Measurements from ENCODE around the gene HSD17B7.
"Not testable (repeated sequence)": the region's sequence is repeated elsewhere in the genome, so short reads cannot be mapped to it uniquely, and the experiment has no call there.

The HSD17B7 gene

DNA sequence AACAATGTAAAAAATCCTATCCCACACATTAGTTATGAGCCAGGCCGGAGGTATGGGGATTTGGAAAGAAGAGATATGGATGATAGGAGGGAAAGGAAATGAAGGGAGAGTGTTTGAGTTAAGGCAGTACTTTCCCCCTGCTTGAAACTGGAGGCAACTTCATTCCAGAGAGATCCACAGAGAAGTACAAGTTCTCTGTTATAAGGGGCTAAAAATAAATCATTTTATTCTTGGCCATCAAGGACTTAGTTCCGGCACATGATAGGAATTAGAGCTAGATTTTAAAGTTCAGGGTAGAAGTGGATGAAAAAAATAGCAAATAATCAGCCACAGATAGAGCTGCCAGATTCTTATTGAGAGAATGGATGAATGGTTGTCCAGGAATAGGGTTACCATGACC lies 27.6 kb downstream of the HSD17B7 start:
- DNase-seq = not testable (repeated sequence)

DNA sequence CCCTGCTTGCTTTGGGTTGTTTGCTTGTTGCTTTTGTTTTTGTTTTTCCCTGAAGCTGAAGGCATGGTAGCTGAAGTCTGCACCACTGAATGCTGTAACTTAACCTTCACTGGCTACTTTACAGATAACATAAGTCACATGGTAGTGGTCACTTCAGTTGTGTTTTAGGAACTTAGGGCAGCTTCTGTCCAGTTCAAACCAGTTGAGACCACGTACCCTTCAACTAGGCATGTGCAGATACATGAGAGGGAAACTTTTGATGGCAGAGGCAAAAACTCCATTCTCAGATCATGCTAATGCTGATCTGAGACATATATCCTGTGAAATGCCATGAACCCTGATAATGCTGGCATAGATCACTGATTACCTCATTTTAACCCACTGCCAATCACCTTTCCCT lies 28.2 kb downstream of the HSD17B7 start:
- DNase-seq = not testable (repeated sequence)

DNA sequence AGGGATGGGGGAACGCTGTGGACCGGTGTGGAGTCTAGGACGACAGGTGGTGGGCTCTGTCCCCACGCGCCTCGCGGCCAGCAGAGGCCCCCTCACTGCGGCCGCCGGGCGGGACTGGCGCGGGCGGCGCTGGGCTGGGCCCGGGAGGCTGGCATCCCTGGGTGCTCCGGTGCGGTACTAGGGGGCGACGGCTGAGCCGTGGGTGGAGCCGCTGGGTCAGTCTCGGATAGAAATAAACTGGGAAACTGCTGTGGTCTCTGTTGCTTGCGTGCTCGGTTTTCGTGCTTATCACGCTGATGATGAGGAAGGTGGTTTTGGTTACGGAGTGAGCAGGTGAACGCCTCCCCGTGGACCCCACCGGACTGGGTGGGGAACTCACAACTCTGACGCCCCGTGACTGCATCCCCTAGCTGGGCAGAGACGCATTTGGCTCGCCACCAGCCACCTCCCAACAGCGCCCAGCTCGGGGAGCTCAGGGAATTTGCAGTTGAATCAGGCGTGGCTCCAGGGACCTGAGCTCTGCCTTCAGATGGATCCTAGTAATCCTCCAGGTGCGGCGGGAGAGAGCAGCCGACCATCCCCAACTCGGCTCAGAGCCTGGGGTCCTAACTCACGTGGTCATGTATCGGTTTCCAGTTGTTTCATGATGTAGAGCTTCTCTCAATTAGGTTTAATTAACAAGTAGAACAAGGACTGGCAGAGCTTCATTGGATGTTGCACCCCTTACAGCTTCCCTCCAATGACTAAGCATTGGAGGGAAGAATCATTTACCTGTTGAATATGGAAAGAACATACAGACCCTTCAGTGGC lies 32.1 kb downstream of the HSD17B7 start:
- peak; percentile 6 for DNase-seq

DNA sequence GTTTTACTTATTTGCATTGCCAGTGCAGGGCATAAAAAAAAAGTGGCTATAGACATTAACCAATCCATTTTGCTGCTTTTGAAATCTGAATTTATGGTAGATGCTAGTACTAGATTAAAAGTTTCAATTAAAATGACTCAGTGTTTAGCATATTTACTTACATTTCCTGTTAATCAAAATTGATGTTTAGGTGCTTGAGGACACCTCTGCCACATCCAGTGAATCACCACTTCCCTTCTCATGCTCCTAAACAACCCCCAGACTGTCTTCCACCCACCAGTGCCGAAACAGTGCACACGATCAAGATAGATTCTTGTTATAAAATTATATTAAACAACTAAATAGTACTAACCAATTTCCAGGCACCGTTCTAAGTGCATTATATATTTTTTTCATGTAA lies 32.7 kb downstream of the HSD17B7 start:
- DNase-seq = peak; percentile 37

DNA sequence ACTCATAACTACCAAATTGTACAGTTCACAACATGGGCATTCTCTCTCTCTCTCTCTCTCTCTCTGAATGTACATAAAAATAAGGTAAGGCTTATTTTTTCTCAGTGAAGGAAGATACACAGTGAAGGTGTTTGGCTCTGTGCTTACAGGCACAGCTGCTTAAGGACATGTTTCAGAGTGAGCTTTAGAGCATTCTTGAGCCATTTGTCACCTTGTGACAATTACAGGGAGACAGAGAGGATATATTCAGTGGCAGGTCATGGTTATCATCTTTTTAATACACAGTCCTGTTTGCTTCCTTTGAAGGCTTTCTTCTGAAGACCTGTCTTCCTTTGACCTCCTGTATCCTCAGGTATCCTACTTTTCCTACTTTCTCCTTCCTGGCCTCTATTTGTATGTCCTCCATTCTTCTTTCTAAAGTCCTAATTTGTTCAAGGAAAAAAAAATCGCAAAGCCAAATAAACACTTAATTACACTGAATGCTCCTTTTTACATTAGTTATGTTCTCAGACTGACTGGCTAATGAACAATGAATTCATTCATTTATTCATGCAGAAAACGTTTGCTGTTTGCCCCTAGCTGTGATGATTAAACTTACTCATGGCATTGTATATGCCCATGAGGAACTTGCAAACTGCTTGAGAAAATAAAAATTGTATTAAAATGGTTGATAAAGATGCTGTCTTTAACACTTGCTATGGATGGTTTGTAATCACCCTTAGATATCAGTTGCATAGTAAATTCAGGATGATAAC lies 33.4 kb downstream of the HSD17B7 start:
- DNase-seq = no peak

DNA sequence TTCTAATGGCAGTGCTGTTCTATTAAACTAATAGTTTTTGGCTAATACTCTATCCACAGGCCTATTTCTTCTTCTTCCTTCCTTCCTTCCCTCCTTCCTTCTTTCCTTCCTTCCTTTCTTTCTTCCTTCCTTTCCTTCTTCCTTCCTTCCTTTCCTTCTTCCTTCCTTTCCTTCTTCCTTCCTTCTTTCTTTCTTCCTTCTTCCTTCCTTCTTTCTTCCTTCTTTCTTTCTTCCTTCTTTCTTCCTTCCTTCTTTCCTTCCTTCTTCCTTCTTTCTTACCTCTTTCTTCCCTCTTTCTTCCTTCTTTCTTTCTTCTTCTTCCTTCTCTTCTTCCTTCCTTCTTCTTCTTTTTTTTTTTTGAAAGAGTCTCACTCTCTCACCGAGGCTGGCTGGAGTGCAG lies 38.8 kb downstream of the HSD17B7 start:
- no peak for DNase-seq

DNA sequence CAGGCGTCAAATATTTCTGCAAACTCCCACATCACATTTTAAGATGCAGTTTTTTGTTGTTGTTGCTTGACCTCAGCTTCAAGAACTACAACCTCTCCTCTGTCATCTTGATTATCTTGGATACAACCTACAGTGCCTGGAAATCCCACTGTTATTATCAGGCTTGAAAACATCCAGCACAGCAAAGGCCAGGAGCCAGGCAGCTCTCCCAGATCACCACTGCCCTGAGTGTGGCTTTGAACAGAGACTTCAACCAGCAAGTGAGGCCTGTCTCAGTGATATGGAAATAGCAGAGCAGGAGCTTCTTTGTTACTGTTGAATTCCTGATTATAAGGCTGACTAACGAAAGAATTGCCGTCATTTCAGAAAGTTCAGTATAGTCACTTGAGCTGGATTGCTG lies 42.0 kb downstream of the HSD17B7 start:
- DNase-seq = no peak

DNA sequence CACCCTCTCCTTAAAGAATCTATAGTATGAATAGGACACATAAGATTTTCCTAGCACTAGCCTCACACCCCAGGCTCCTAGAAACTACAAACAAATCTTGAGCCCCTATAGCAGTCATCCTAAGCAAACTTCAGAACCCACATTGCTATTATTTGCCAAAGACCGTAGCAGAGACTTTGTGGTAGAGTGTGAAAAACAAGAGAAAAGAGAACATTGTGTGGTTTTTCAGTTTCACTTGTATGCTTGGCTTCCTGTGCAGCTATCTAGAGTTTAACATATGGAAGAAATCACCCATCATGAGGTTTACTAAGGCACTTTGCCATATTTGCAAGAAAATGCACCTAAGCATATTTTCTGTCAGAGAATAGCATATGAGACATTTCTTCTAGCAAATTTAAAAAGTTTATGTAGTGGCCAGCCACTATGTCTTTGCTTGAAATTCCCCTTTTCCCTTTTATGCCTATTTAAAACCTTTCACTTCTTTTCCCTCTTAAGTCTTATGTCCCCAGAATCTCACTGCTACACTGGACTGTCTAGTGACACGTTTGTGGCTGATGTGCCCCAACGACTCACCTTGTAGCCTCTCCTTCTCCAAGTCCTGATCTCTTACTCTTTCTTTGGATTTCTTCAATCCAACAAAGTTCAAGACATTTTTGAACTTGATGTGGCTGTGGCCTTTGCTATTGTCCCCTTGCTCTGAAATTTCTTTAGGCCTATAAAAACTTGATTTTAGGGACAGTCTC lies 44.8 kb downstream of the HSD17B7 start:
- DNase-seq = peak; percentile 81

DNA sequence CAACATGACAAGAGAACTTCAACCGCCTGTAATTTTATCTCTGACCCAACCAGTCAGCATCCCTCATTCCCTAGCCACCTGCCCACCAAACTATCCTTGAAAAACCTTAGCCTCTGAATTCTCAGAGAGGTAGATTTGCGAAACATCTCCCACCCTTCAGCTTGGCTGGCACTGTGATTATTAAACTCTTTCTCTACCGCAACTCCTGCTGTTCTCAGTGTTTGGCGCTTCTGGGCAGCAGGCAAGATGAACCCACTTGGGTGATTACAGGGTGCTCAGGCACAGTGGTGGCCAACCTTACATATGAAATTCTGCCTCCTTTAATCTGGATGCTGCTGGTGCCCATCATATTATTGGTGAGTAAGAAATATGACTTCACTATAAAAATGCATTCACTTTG lies 48.4 kb downstream of the HSD17B7 start:
- no peak for DNase-seq

DNA sequence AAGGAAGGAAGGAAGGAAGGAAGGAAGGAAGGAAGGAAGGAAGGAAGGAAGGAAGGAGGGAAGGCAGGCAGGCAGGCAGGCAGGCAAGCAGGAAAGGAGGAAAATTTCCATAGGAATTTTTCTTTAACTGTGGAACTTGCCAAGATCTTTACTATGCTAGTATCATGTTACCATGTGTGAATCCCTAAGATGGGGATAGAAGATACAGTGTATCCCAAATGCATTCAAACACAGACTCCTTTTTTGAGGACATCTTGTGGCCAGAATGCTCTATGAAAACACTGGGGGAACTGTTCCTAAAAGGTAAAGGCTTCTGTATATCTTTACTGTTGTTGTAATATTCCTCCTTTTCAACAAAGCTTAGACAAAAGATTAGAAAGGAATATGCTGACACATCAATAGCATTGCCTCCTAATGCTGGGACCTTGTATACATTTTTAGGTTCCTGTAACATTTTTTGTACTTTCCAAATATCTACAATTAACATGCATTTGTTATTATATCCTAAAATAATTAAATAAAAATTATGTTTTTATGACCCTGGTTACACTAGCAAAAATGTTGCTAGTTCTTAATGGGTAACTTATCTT lies 49.8 kb downstream of the HSD17B7 start:
- no peak for DNase-seq

DNA sequence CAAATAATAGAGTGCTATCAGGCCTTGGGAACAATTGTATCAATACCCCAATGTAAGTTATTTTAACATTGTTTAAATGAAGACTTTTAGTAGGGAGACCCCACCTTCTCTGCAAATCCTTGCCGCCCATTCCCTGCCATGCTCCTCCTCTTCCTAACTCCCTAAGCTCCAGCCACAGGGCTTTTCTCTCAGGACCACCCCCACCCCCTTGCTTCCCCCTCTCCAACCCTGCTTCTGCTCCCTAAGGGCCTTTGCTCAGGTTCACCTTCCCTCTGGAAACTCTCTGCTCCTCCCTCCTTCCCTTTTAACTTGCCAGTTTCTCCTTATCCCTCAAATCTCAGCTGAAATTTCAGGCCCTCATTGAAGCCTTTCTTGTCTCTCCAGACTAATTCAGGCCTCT lies 53.7 kb downstream of the HSD17B7 start:
- DNase-seq = no peak

DNA sequence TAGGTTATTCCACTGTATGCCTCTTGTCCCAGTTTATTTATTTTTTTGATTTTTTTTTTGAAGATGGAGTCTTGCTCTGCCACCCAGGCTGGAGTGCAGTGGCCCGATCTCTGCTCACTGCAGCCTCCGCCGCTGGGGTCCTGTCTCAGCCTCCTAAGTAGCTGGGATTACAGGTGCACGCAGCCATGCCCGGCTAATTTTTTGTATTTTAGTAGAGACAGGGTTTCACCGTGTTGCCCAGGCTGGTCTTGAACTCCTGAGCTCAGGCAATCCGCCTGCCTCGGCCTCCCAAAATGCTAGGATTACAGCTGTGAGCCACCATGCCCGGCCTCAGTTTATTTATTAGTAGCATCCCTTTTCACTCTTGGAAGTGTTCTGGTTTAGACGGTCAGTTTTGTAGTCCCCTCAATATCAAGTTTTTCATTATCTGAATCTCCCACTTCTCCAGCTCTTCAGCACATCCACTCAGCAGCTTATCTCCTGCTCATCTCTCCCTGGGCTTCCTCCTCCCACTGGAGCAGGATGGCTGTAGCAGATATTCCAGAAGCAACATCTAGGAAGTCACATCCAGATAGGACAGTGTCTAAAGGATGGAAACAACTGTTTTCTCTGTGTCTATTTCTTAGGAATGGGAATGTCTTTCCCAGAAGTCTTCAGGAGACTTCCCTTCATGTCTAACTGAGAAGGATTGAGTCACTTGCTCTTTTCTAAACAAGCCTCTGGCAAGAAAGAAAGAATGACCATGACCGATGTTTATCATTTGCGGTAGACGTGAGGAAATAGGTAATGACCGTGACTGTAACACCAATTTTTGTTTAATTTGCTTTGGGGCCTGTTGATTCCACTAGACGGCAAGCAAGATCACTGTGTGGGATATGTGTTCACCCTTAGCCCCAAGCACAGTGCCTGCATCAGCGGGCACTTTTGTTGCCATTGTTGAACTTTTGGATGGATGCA lies 56.0 kb downstream of the HSD17B7 start:
- DNase-seq = no peak

DNA sequence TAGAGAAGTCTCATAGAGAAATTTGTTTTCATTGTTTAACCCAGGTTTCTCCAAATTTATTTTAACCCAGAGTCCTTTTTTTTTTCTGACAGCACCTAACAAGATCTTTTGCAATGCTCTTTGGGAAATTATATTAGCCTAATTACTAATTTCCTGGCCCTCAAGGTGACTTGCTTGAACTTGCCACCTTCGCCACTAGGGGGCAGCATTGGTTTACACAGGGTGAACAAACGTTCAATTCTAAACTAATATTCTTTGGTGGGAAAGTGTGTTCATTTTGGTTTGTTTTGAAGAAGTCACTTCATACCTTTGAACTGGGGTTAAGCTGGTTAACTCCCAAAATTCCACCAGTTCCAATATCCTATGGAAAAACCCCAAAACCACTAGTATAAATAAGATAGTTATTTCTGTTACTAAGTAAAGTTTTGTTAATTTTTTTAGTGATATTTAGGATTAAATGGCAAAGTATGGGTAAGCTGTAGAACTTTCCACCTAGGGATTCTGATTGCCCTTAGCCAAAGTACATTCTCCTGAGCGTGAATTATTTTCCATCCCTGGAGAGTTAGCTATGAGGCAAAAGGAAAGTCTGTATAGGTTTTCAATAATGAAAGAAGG lies 57.4 kb downstream of the HSD17B7 start:
- DNase-seq = peak; percentile 85

DNA sequence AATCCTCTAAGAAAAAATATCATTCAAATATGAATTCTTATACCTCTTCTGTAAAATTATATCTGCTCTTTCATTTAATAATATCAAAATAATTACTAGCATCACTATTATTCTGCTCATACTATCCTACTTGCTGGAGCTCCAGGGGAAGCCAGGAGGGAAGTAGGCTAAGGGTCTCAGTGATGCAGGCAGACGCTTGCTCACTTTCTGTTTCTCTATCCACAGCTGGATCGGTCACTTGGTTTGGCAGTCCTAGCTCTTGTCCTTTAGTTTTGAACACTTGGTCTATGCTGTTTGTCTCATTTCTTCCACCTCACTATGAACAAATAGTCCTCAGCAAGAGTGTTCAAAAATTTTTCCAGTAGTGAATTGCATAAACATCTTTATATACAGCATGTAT lies 59.2 kb downstream of the HSD17B7 start:
- no peak for DNase-seq

DNA sequence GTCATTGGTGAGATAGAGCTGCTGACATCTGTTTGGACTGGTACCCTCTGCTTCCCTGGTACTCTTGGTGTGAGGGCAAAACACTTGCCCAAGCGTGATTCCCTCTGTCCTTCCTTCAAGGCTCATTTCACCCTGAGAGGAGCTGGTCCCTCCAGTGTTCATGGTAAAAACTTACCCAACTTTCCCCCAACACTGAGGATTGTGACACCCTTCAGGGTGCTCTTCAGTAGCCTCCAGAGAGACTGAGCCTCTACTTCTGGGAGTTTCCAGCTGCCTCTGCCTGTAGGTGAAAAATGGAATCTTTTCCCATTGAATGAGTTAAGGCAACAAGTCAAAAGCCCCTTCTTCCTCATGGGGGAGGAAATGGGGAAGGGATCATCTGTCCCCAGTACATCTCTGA lies 60.8 kb downstream of the HSD17B7 start:
- no peak for DNase-seq

DNA sequence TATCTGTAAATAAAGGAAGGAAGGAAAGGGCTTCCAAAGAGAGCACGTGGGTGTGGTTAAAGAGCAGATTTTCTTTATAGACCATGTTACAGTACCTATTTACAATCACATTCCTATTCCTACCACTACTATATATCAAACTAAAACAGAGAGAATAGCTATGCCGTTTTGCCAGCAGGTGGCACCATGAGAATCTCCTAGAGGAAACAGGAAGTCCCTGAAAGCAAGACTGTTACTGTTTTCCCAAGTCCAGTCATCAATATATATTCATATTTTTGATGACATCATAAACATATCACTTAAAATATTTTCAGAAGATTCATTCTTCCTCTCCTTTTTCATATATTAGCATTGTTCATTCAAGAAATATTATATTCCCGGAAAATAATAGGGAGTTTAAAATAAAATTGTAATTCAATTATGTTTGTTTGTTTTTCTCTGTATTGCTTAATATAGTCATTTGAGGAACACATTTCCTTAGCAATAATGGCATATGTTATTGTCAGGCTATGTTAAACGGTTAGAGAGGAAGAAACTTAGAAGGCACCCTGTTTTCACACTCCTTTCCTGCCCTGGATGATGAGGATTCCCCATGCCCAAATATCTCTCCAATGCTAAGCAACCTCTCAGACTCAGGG lies 63.9 kb downstream of the HSD17B7 start:
- DNase-seq = peak; percentile 66

DNA sequence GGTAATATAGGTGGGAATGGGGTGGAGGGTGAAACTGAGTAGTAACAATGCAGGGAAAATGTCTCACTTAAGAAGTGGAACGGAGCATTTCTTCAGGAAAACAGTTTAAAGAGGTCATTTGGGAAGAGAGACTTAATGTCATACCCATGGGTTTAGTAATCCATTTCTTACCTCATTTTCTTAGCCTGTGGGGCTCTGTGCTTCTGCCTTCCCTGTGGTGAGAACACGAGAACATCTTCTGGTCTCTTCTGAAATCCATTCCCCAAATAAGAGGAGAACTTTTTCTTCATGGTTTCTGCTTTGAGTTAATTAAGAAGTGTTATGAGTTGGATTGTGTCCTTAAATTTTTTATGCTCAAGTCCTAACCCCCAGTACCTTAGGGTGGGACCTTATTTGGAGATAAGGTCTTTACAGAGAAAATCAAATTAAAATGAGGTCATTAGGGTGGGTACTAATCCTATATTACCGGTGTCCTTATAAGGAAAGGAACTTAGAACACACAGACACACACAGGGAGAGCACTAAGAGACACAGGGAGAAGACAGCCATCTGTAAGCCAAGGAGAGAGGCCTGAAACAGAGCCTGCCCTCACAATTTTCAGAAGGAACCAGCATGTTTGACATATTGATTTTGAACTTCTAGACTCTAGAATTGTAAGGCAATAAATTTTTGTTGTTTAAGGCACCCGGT lies 65.1 kb downstream of the HSD17B7 start:
- no peak for DNase-seq

DNA sequence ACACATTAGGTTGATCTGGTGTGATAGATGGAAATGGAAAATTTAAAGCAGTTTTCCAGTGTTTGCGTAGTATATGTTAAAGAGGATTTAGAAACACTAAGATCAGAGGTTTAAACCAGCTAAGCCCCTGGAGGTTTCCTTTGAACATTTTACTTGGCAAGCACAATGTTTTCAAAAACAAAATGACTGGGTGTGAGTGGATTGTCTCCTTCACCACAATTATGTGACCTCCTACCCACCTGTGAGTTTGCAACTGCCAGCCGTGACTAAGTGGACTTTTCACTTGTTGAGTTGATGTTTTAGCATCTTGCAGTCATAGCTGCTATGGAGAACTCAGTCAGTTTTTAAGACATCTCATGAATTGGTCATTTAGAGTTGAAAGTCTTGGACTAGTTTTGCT lies 65.8 kb downstream of the HSD17B7 start:
- DNase-seq = no peak

DNA sequence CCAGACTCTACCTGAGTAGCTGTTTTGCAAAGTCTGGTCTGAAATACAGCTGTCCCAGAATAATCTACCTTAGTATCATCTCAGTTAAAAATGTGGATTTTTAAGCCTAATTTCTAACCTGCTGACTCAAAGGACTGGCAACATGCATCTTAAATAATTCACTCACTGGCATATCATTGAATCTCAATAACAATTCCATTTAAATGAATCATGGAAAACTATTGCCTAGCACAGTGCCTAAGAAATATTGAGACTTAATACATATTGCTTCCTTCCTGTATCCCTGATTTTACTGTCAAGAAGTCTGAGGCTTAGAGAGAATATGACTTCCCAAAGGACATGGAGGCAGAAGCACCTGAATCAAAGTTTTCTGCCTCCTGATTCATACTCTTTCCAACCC lies 67.3 kb downstream of the HSD17B7 start:
- DNase-seq = no peak

DNA sequence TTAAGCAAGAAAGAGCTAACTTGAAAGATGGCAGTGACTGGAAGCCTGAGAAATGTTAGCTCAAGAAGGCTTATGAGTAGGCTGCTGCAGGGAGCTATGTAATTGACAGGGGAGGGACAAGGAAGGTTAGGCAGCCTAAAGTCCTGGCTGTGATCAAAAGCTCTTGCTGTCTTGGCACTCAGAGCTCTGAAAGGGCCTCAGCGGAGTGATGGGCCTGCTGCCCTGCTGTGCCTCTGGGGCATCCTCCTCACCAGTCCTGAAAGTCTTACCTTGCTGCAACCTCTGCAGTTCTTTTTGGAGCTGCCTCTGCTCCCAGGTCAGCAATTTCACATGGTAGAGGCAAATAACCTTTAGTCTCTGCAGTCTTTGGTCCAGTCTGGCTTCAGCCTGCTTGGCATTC lies 68.7 kb downstream of the HSD17B7 start:
- no peak for DNase-seq

DNA sequence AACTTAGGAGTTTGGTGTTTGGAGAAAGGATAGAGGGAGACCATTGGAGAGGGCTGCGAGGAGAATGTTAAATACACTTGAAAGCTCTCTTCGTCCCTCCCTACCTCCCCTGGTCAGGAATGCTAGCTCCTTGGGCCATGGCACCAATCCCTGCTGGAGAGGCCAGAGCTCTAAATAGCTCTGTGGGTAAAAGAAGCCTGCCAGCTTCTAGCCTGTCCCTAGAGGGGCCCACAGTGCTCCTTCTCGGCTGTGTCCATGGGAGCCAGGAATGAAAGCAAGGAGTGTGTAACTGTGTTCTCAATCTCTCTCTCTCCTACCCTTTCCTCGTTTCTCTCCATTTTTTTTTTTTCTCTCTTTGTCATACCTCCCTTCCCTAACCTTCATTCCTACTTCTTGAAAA lies 70.6 kb downstream of the HSD17B7 start, which contains the start of gene CCDC190:
TSS of gene CCDC190 (minus strand) at position 75 of the 400 bp plus-strand sequence. CDS start 1,529 bp downstream, outside the sequence.
- no peak for DNase-seq
